Choroid plexus epithelial cell (primary cell): ENCODE measurements around the gene HAX1.
"Not testable (repeated sequence)": the region's sequence is repeated elsewhere in the genome, so short reads cannot be mapped to it uniquely, and the experiment has no call there.

Experiments
- DNase-seq: peaks from one replicate; pipeline ENCODE4 v3.0.0-alpha.2; 2010; ENCODE audit warnings: low read depth
- H3K4me3 ChIP-seq: 2 replicates; pipeline ENCODE4 v1.5.1; 2011; ENCODE audit warnings: low read depth, mild to moderate bottlenecking, control low read depth, low read length, moderate library complexity
- TF ChIP-seq, protein P1 (sequence below): conservative IDR thresholded peaks from 2 replicates; pipeline ENCODE4 v1.5.1; 2011; ENCODE audit warnings: low read depth, mild to moderate bottlenecking, control low read depth, inconsistent platforms, low read length, moderate library complexity

The HAX1 gene

DNA sequence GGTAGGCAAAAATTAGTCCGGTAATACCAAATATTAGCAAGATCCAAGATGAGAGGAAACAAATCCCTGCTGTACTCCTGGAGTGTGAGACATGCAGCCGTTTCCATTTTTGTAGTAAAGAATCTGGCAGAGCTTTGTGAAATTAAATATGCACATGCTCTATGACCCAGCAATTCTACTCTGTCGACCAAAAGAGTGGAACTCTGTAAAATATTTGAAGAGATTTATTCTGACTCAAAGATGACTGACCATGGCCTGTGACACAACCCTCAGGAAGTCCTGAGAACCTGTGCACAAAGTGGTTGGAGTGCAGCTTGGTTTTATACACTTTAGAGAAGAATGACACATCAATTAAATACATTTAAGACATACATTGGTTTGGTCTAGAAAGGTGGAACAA lies 16.2 kb downstream of the HAX1 start:
- DNase-seq: no peak
- no peak overlapping the region for H3K4me3 ChIP-seq
- TF ChIP-seq, protein P1, sequence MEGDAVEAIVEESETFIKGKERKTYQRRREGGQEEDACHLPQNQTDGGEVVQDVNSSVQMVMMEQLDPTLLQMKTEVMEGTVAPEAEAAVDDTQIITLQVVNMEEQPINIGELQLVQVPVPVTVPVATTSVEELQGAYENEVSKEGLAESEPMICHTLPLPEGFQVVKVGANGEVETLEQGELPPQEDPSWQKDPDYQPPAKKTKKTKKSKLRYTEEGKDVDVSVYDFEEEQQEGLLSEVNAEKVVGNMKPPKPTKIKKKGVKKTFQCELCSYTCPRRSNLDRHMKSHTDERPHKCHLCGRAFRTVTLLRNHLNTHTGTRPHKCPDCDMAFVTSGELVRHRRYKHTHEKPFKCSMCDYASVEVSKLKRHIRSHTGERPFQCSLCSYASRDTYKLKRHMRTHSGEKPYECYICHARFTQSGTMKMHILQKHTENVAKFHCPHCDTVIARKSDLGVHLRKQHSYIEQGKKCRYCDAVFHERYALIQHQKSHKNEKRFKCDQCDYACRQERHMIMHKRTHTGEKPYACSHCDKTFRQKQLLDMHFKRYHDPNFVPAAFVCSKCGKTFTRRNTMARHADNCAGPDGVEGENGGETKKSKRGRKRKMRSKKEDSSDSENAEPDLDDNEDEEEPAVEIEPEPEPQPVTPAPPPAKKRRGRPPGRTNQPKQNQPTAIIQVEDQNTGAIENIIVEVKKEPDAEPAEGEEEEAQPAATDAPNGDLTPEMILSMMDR: no peak

DNA sequence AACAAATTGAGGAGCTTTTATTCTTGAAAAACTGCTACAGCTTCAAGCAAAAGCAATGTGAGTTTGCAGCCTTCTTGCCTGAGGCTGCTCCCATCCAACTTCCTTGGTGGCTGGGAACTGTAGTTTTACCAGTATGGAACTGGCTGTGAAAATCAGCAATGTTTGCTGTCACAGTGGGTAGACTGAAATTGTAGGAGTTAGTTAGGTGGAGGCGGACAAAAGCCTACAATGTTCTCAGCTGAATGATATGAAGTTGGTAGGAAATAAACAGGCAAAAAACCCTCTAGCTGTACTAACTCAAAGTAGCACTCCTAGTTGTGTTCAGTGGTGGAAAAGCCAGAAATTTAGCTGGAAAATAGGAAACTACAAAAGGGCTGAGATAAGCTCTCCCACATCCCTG lies 18.5 kb downstream of the HAX1 start:
- no peak for DNase-seq
- TF ChIP-seq, protein P1: no peak
- no peak overlapping the region for H3K4me3 ChIP-seq

DNA sequence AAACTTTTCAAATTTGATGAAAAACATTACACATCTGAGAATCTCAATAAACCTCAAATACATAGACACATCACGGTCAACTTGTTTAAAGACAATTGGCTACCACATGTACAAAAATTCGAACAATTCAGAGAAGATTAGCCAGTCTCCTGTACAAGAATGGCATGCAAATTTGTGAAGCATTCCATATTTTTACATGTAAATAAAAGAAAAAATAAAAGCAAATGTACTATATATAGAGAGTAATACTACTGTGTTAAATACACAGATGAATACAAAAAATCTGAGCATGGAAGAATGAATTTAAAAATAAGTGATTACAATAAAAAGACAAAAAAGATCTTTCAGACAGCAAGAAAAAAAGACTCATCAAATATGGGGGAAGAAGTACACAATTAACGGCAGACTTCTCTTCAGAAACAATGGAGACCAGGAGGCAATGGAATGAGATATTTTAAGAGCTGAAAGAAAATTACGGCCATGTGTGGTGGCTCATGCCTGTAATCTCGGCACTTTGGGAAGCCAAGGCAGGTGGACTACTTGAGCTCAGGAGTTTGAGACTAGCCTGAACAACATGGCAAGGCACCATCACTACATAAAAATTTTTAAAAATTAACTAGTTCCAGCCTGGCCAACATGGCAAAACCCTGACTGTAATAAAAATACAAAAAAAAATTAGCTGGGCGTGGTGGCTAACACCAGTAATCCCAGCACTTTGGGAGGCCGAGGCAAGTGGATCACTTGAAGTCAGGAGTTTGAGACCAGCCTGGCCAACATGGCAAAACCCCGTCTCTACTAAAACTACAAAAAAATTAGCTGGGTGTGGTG lies 23.2 kb downstream of the HAX1 start:
- DNase-seq: no peak
- TF ChIP-seq, protein P1: no peak
- no peak overlapping the region for H3K4me3 ChIP-seq

GRCh38 chr1:154301582-154301981 lies 29.2 kb downstream of the HAX1 start:
- no peak overlapping the region for H3K4me3 ChIP-seq
- TF ChIP-seq, protein P1: no peak
- no peak for DNase-seq

DNA sequence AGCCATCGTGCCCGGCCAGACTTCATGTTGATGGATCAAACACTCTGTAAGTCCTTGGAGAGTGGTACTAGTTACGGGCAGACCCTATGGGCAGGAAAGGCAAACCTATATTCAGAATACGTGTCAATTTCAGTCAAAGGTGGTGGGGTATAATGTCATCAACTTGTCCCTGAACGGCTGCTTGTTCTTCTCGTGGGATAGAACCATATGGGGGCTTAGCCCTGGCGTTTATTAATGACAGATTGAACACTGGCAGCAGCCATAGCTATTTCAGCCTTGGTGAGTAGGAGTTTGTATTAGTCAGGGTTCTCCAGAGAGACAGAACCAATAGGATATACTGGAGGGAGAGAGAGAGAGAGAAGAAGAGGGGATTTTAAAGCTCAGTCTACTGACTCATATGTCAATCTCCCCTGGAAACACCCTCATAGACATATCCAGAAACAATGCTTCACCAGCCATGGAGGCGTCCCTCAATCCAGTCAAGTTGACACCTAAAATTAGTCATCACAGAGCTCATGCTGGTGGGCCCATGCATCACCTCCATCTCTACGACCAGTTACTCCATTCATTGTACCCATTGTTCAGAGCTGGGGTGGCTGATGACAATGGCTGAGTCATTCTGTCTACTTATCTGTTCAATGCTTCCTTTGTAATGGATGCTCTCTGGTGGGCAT lies 32.4 kb downstream of the HAX1 start:
- H3K4me3 ChIP-seq: no peak overlapping the region
- no peak for DNase-seq
- TF ChIP-seq, protein P1: no peak

GRCh38 chr1:154306151-154306550 lies 33.7 kb downstream of the HAX1 start:
- DNase-seq: peak; percentile 64
- TF ChIP-seq, protein P1: no peak
- H3K4me3 ChIP-seq: no peak overlapping the region

DNA sequence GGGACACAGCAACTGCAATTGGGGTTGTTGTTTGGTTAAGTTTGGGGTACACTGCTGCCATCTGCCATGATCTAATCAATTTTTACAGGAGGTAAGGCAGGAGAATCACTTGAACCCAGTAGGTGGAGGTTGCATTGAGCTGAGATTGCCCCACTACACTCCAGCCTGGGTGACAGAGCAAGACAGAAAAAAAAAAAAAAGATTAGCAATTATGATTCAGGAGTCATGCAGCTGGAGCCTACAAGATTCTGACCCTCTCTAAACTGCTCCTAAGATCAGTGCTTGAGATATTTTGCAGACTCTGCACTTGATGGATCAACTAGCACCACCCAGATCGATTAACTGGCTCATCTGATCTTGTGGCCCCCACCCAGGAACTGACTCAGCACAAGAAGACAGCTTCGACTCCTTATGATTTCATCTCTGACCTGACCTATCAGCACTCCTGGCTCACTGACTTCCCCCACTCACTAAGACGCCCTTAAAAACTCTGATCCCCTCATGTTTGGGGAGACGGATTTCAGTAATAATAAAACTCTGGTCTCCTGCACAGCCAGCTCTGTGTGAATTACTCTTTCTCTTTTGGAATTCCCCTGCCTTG lies 35.3 kb downstream of the HAX1 start:
- DNase-seq, H3K4me3 ChIP-seq: not testable (repeated sequence)

DNA sequence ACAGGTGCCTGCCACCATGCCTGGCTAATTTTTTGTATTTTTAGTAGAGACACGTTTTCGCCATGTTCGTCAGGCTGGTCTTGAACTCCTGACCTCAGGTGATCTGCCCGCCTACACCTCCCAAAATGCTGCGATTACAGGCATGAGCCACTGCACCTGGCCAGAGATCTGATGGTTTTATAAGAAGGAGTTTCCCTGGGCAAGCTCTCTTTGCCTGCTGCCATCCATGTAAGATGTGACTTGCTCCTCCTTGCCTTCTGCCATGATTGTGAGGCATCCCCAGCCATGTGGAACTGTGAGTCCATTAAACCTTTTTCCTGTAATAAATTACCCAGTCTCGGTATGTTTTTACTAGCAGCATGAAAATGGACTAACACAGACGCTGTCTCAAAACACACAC lies 36.7 kb downstream of the HAX1 start:
- not testable (repeated sequence) for DNase-seq, H3K4me3 ChIP-seq

GRCh38 chr1:154312229-154313065 lies 40.0 kb downstream of the HAX1 start:
- DNase-seq: not testable (repeated sequence)

More at GRCh38 chr1:154312229-154313065, 40.0 kb downstream of the HAX1 start:
- H3K4me3 ChIP-seq: not testable (repeated sequence)
